OCI-LY7 (cell line): ENCODE measurements around the gene SMIM14. TPM values are rescaled to one million over a fixed set of nuclear protein-coding genes. Genes with fewer than 3 reads are reported as not detected.

Source experiments
- BruUV-seq: library from RNA; stranded (reverse); fragments of 400-500 nt; replicated peaks from 2 replicates; lab custom pipeline; 2021; lab: Mats Ljungman, UMichigan
- CTCF ChIA-PET: fragments of 300-600 bp; sonication (Branson Sonifier 250); formaldehyde crosslinking; loops from one replicate; lab custom pipeline; 2022; ENCODE audit warnings: antibody characterized with exemption; ENCODE audit not compliant: unreplicated experiment; lab: Charles Lee
- POLR2A ChIA-PET: fragments of 300-600 bp; sonication (Branson Sonifier 250); formaldehyde crosslinking; loops from one replicate; lab custom pipeline; 2022; ENCODE audit warnings: antibody characterized with exemption; lab: Charles Lee
- DNase-seq: peaks from one replicate; pipeline ENCODE4 v3.0.0-alpha.2; 2015; ENCODE audit warnings: low spot score
- H2AFZ ChIP-seq: fragments of 200-600 bp; sonication (generic), shearing (Covaris generic); 2 replicates; pipeline ENCODE4 v1.6.1; 2014; ENCODE audit warnings: mild to moderate bottlenecking, antibody characterized with exemption, low read length, moderate library complexity
- H3K27ac ChIP-seq: fragments of 200-600 bp; sonication (generic); 2 replicates; pipeline ENCODE4 v1.5.1; 2014; ENCODE audit warnings: mixed run types, low read depth, mild to moderate bottlenecking, moderate library complexity, low read length, inconsistent platforms; ENCODE audit not compliant: poor library complexity, severe bottlenecking
- H3K36me3 ChIP-seq: fragments of 200-600 bp; sonication (generic); 2 replicates; pipeline ENCODE4 v1.6.1; 2014; ENCODE audit warnings: mild to moderate bottlenecking, antibody characterized with exemption, low read length, moderate library complexity, mixed read lengths; ENCODE audit not compliant: insufficient read depth
- H3K4me1 ChIP-seq: fragments of 200-600 bp; sonication (generic); 2 replicates; pipeline ENCODE4 v1.5.1; 2014; ENCODE audit warnings: mild to moderate bottlenecking, low read length; ENCODE audit not compliant: insufficient read depth, poor library complexity, severe bottlenecking
- H3K4me2 ChIP-seq: fragments of 200-600 bp; sonication (generic); 2 replicates; pipeline ENCODE4 v1.6.1; 2014; ENCODE audit warnings: mild to moderate bottlenecking, low read length
- H3K4me3 ChIP-seq: fragments of 200-600 bp; sonication (generic); 2 replicates; pipeline ENCODE4 v1.5.1; 2014; ENCODE audit warnings: mild to moderate bottlenecking, low read depth, low read length; ENCODE audit not compliant: poor library complexity, severe bottlenecking
- H3K79me2 ChIP-seq: fragments of 200-600 bp; sonication (generic); 2 replicates; pipeline ENCODE4 v1.6.1; 2016; ENCODE audit warnings: low read depth, mild to moderate bottlenecking, low read length, moderate library complexity, mixed read lengths; ENCODE audit not compliant: insufficient read depth
- H3K9me2 ChIP-seq: fragments of 200-600 bp; sonication (generic); 2 replicates; pipeline ENCODE4 v1.6.1; 2016; ENCODE audit warnings: mild to moderate bottlenecking, low read length, mixed read lengths; ENCODE audit not compliant: insufficient read depth
- H3K9me3 ChIP-seq: fragments of 200-600 bp; sonication (generic); 2 replicates; pipeline ENCODE4 v1.6.1; 2014; ENCODE audit warnings: mild to moderate bottlenecking, mixed run types, low read length, mixed read lengths
- H4K20me1 ChIP-seq: fragments of 200-600 bp; sonication (generic); 2 replicates; pipeline ENCODE4 v1.6.1; 2014; ENCODE audit warnings: mild to moderate bottlenecking, antibody characterized with exemption, low read length, moderate library complexity, mixed read lengths; ENCODE audit not compliant: insufficient read depth
- EZH2phosphoT487 ChIP-seq: fragments of 200-600 bp; sonication (generic); IDR thresholded peaks from 2 replicates; pipeline ENCODE4 v1.6.1; 2018; ENCODE audit warnings: low read depth, borderline replicate concordance, mild to moderate bottlenecking, mixed run types, antibody characterized with exemption, low read length, moderate library complexity, mixed read lengths
- intact Hi-C: fragments of 100-400 bp; cut with micrococcal nuclease; formaldehyde crosslinking; loops from one replicate; pipeline ENCODE4 v1.10.0; 2022; ENCODE audit not compliant: unreplicated experiment
- total RNA-seq, 2 experiments: library from RNA; depleted of rRNA in 1 of 2; stranded (reverse); fragments of >200 nt in 1 of 2; shearing (Covaris generic) in 1 of 2; gene quantifications; 2 replicates each; pipeline ENCODE4 v1.2.3, GENCODE V29; 2014 to 2022
- TF ChIP-seq, protein P1 (sequence below): fragments of 200-600 bp; sonication (generic); conservative IDR thresholded peaks from 2 replicates; pipeline ENCODE4 v1.5.1; 2014; ENCODE audit warnings: mild to moderate bottlenecking, antibody characterized with exemption, low read length, moderate library complexity, mixed read lengths

SMIM14 gene
- total RNA-seq, 2 experiments from 2014 or later = 1.8 TPM; not detected in 1

DNA sequence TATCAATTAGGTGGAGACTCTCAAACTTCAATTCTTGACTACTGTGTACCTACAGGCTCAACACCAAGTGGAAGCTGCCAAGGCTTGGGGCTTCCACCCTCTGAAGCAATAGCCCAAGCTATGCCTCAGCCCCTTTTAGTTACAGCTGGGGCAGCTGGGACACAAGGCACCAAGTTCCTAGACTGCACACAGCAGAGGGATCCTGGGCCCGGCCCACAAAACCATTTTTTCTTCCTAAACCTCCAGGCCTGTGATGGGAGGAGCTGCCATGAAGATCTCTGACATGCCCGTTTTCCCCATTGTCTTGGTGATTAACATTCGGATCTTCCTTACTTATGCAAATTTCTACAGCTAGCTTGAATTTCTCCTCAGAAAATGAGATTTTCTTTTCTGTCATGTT lies 108.0 kb downstream of the SMIM14 start:
- Histone ChIP-seq H3K4me3 (no peak overlapping the region), H3K79me2 (peaks cover 12% of the 10 kb centered on the region; the same call in 1 of the 2 replicates), H3K4me2 (no peak overlapping the region), H3K4me1 (peaks cover 16% of the 10 kb centered on the region), H3K36me3 (no peaks in the 10 kb centered on the region), H3K9me2 (no peaks in the 10 kb centered on the region), H3K27ac (no peak overlapping the region), H4K20me1 (no peaks in the 10 kb centered on the region), H3K9me3 (no peaks in the 10 kb centered on the region), H2AFZ (no peak overlapping the region)
- POLR2A ChIA-PET = interaction anchor here (0.6 kb wide), 1 partner anchor 1445 kb away, joined by 3 read pairs; no protein-coding TSS in a partner anchor
- CTCF ChIA-PET = no interaction called here
- BruUV-seq = no TSS peak
- TF ChIP-seq EZH2phosphoT487 = no peak
- TF ChIP-seq, protein P1, sequence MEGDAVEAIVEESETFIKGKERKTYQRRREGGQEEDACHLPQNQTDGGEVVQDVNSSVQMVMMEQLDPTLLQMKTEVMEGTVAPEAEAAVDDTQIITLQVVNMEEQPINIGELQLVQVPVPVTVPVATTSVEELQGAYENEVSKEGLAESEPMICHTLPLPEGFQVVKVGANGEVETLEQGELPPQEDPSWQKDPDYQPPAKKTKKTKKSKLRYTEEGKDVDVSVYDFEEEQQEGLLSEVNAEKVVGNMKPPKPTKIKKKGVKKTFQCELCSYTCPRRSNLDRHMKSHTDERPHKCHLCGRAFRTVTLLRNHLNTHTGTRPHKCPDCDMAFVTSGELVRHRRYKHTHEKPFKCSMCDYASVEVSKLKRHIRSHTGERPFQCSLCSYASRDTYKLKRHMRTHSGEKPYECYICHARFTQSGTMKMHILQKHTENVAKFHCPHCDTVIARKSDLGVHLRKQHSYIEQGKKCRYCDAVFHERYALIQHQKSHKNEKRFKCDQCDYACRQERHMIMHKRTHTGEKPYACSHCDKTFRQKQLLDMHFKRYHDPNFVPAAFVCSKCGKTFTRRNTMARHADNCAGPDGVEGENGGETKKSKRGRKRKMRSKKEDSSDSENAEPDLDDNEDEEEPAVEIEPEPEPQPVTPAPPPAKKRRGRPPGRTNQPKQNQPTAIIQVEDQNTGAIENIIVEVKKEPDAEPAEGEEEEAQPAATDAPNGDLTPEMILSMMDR = no peak
- intact Hi-C loops = no loop called here
- DNase-seq = no peak

DNA sequence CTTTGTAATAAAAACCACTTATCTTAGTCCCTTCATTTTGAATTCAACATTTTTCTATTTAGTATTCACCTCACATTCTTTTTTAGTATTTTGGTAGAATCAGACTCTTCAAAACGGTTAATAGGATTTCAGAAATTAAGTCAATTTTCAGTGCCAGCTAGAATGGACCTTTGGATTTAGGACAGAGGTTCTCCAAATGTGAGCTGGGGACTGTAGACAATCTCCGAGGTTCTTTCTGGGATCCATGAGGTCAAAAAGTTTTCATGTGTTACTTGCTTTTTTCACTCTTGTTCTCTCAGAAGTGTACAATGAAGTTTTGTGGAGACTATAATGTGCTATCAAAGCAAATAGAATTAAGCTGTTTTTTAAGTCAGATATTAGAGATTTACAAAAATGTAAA lies 109.1 kb downstream of the SMIM14 start:
- intact Hi-C loops = loop anchor here (5.0 to 10.0 kb wide), 3 partner anchors 57 to 775 kb away; partner anchors contain the start of gene SMIM14
- Histone ChIP-seq H3K36me3 (no peaks in the 10 kb centered on the region), H3K9me3 (no peaks in the 10 kb centered on the region), H3K79me2 (peaks cover 12% of the 10 kb centered on the region; the same call in 1 of the 2 replicates), H3K4me1 (peaks cover 16% of the 10 kb centered on the region), H3K9me2 (no peaks in the 10 kb centered on the region), H4K20me1 (no peaks in the 10 kb centered on the region), H3K4me3 (no peak overlapping the region), H2AFZ (no peak overlapping the region), H3K27ac (no peak overlapping the region), H3K4me2 (no peak overlapping the region)
- no peak for DNase-seq
- ChIA-PET POLR2A (interaction anchor here (0.8 to 1.4 kb wide), 2 partner anchors 9 to 13 kb away, joined by 3 read pairs; no protein-coding TSS in a partner anchor), CTCF (no interaction called here)
- TF ChIP-seq, protein P1 = no peak
- TF ChIP-seq EZH2phosphoT487 = no peak
- TSS peak; percentile 50 for BruUV-seq

DNA sequence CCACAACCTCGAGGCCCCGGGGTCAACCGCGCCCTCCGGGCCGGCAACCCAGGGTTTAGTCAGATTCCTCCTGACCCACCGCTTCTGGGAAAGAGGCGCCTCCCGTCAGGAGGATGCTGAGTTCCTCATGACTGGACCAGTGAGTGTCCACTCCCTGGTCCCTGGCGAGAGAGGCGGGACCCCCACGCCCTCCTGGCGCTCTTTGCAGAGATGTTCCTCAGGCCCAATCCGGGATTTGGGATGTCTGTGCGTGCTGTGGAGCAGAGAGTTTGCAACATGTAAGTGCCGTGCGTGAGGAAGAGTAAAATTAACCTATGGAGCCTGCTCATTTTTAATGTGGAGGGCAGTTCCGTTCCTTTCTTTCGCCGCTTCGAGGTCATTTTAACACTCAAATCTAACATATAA lies 110.6 kb downstream of the SMIM14 start:
- DNase-seq = peak; percentile 4
- Histone ChIP-seq H3K9me2 (no peaks in the 10 kb centered on the region), H3K36me3 (no peaks in the 10 kb centered on the region), H4K20me1 (no peaks in the 10 kb centered on the region), H3K4me3 (peak overlapping the region; percentile 80), H3K9me3 (no peaks in the 10 kb centered on the region), H3K4me1 (peaks cover 16% of the 10 kb centered on the region), H3K27ac (no peak overlapping the region), H2AFZ (peak overlapping the region; percentile 71), H3K79me2 (peaks cover 12% of the 10 kb centered on the region; the same call in 1 of the 2 replicates), H3K4me2 (peak overlapping the region; percentile 96)
- BruUV-seq = no TSS peak
- ChIA-PET CTCF (no interaction called here), POLR2A (interaction anchor here (0.6 to 1.0 kb wide), 4 partner anchors 19 to 707 kb away, joined by 3 to 4 read pairs (median 3); partner anchors contain the start of gene UBE2K)
- intact Hi-C loops = loop anchor here (5.0 to 10.0 kb wide), 3 partner anchors 56 to 777 kb away; partner anchors contain the start of gene SMIM14
- TF ChIP-seq, protein P1 = no peak; the same call in 1 of the 2 replicates
- no peak for TF ChIP-seq EZH2phosphoT487
